NT2/D1 (cell line): Measurements from ENCODE around the gene ATP6V1G3.

Source experiments
- DNase-seq: peaks from one replicate; pipeline ENCODE4 v3.0.0-alpha.2; 2011; ENCODE audit warnings: low read depth, low spot score
- H3K27me3 ChIP-seq: 2 replicates; pipeline ENCODE4 v1.6.0; 2011; ENCODE audit warnings: mild to moderate bottlenecking; ENCODE audit not compliant: insufficient read length, insufficient read depth
- H3K36me3 ChIP-seq: 2 replicates; pipeline ENCODE4 v1.6.1; 2011; ENCODE audit warnings: mild to moderate bottlenecking, low read length, mixed read lengths; ENCODE audit not compliant: insufficient read depth, insufficient read length
- H3K4me1 ChIP-seq: 2 replicates; pipeline ENCODE4 v1.5.1; 2011; ENCODE audit not compliant: insufficient read depth, insufficient read length
- H3K4me3 ChIP-seq: 2 replicates; pipeline ENCODE4 v1.5.1; 2011; ENCODE audit warnings: low read depth; ENCODE audit not compliant: insufficient read length
- H3K9ac ChIP-seq: 2 replicates; pipeline ENCODE4 v1.6.0; 2011; ENCODE audit warnings: low read depth; ENCODE audit not compliant: insufficient read length
- H3K9me3 ChIP-seq: 2 replicates; pipeline ENCODE4 v1.5.1; 2011; ENCODE audit warnings: mild to moderate bottlenecking, low read length; ENCODE audit not compliant: insufficient read depth
- SUZ12 ChIP-seq: IDR thresholded peaks from 2 replicates; pipeline ENCODE4 v1.6.1; 2011; ENCODE audit not compliant: insufficient read length, insufficient read depth; ENCODE audit errors: extremely low read depth
- YY1 ChIP-seq: IDR thresholded peaks from 2 replicates; pipeline ENCODE4 v1.6.1; 2011; ENCODE audit not compliant: insufficient read length, insufficient read depth
- ZNF274 ChIP-seq: IDR thresholded peaks from 2 replicates; pipeline ENCODE4 v1.6.1; 2011; ENCODE audit warnings: mild to moderate bottlenecking, low read depth, low read length

Gene ATP6V1G3

DNA sequence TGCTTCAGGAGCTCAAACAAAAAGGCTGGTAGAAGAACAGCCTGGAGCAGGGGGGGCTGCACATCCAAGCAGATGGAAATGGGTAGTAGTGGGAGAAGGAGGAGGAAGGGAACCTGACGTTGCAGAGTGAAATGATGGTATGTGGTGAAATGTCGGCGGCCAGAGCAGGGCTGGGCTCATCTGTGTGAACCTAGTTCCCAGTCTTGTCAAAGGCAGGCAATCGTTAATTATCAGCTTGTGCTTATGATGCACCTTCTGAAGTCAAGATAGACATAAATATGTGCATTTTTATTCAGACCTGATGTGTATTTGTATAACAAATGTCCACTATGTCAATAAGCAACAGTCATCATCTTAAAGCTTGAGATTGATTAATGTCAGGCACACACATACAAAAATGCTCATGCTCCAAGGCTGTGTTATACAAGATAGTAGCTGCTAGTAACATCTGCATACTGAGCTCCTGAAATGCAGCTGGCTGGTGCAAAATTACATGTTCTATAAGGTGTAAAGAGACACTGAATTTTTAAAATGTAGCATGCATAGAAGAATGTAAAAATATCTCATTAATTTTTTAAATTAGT lies 10.6 kb upstream of the ATP6V1G3 start:
- Histone ChIP-seq H3K27me3 (no peaks in the 10 kb centered on the region), H3K36me3 (no peaks in the 10 kb centered on the region), H3K9me3 (no peaks in the 10 kb centered on the region), H3K9ac (no peak overlapping the region), H3K4me3 (no peak overlapping the region), H3K4me1 (no peaks in the 10 kb centered on the region)
- DNase-seq, result no peak
- TF ChIP-seq ZNF274, result no peak
- TF ChIP-seq YY1, result no peak
- TF ChIP-seq SUZ12, result no peak

GRCh38 chr1:198549866-198550265 lies 9.4 kb upstream of the ATP6V1G3 start:
- Histone ChIP-seq H3K27me3 (no peaks in the 10 kb centered on the region), H3K9ac (no peak overlapping the region), H3K4me3 (no peak overlapping the region), H3K36me3 (no peaks in the 10 kb centered on the region), H3K4me1 (no peaks in the 10 kb centered on the region), H3K9me3 (no peaks in the 10 kb centered on the region)
- TF ChIP-seq SUZ12 (no peak), YY1 (no peak), ZNF274 (no peak)
- DNase-seq, result no peak

GRCh38 chr1:198548890-198549289 lies 8.4 kb upstream of the ATP6V1G3 start:
- TF ChIP-seq ZNF274 (no peak), SUZ12 (no peak), YY1 (no peak)
- no peaks in the 10 kb centered on the region for H3K9me3 ChIP-seq
- no peak overlapping the region for H3K4me3 ChIP-seq
- H3K4me1 ChIP-seq, result no peaks in the 10 kb centered on the region
- H3K9ac ChIP-seq, result no peak overlapping the region
- no peaks in the 10 kb centered on the region for H3K27me3 ChIP-seq
- DNase-seq, result no peak
- H3K36me3 ChIP-seq, result no peaks in the 10 kb centered on the region

- no peaks in the 10 kb centered on the region for H3K36me3 ChIP-seq
- no peaks in the 10 kb centered on the region for H3K4me1 ChIP-seq
- H3K9me3 ChIP-seq, result no peaks in the 10 kb centered on the region
- H3K4me3 ChIP-seq, result no peak overlapping the region
- DNase-seq, result no peak
- H3K27me3 ChIP-seq, result no peaks in the 10 kb centered on the region
- no peak for TF ChIP-seq SUZ12
- no peak for TF ChIP-seq ZNF274
- no peak for TF ChIP-seq YY1
- no peak overlapping the region for H3K9ac ChIP-seq
Observed at GRCh38 chr1:198545156-198545555, 4.7 kb upstream of the ATP6V1G3 start.

DNA sequence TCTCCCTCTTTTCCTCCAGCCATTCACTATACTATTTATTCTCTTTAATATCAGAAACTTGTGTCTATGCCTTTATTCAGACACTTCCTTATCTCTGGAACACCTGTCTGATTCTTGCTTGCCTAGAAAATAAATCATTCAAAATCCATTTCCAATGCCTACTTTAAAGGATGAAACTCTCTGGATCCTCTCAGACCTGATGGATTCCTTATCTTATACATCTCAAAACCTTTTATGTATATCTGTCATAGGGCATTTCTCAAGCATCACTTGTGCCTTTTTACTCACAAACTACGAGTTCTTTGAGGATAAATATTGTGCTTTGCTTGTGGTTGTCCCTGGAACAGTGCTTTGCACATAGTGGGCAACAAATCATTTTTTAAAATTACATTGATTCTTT lies 3.8 kb upstream of the ATP6V1G3 start:
- no peak overlapping the region for H3K4me3 ChIP-seq
- no peaks in the 10 kb centered on the region for H3K27me3 ChIP-seq
- no peak for DNase-seq
- no peaks in the 10 kb centered on the region for H3K36me3 ChIP-seq
- no peak overlapping the region for H3K9ac ChIP-seq
- TF ChIP-seq SUZ12, result no peak
- TF ChIP-seq ZNF274, result no peak
- no peak for TF ChIP-seq YY1
- no peaks in the 10 kb centered on the region for H3K4me1 ChIP-seq
- no peaks in the 10 kb centered on the region for H3K9me3 ChIP-seq

- H3K9ac ChIP-seq, result no peak overlapping the region
Observed at GRCh38 chr1:198543670-198544260, 3.3 kb upstream of the ATP6V1G3 start.

DNA sequence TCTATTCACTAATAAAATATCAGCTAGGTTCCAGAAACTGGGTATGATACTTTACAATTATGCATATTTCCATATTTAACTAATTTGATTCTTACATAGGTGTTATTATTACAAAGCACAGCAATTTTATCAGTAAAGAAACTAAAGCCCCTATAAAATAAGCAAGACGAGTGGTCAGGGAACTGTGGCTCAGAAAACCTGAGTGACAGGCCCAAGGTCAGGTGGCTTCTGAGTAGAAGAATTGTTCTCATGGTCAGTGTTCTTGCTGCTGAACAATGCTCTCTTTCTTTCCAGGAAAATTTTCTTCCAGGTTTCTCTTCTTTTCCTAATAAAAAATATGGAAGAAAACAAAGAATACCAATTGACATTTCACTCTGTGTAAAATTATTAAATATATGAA lies 2.2 kb upstream of the ATP6V1G3 start:
- Histone ChIP-seq H3K27me3 (no peaks in the 10 kb centered on the region), H3K4me1 (no peaks in the 10 kb centered on the region), H3K4me3 (no peak overlapping the region), H3K9ac (no peak overlapping the region), H3K36me3 (no peaks in the 10 kb centered on the region), H3K9me3 (no peaks in the 10 kb centered on the region)
- no peak for TF ChIP-seq YY1
- TF ChIP-seq SUZ12, result no peak
- TF ChIP-seq ZNF274, result no peak
- DNase-seq, result no peak

More at GRCh38 chr1:198543670-198544260, 3.3 kb upstream of the ATP6V1G3 start:
- H3K4me1 ChIP-seq, result no peaks in the 10 kb centered on the region
- H3K36me3 ChIP-seq, result no peaks in the 10 kb centered on the region
- no peaks in the 10 kb centered on the region for H3K27me3 ChIP-seq
- TF ChIP-seq ZNF274 (no peak), SUZ12 (no peak), YY1 (no peak)
- H3K9me3 ChIP-seq, result no peaks in the 10 kb centered on the region
- H3K4me3 ChIP-seq, result no peak overlapping the region
- no peak for DNase-seq
